Hepatocyte (in vitro differentiated cells): ENCODE results near the gene ASAP2.

Experiments used
- CTCF ChIP-seq: fragments of 200-600 bp; sonication (generic); IDR thresholded peaks from 2 replicates; pipeline ENCODE4 v1.5.1; 2016; ENCODE audit warnings: antibody characterized with exemption, mild to moderate bottlenecking; ENCODE audit not compliant: poor library complexity
- EZH2phosphoT487 ChIP-seq: fragments of 200-600 bp; sonication (generic); IDR thresholded peaks from one replicate; pipeline ENCODE4 v1.6.1; 2018; ENCODE audit warnings: antibody characterized with exemption, mild to moderate bottlenecking, low read depth, moderate library complexity; ENCODE audit not compliant: unreplicated experiment, severe bottlenecking

- TF ChIP-seq CTCF (no peak), EZH2phosphoT487 (no peak)
These were observed 71.8 kb downstream of the ASAP2 start for GRCh38 chr2:9278439-9278838.
